Vagina (tissue), 2 donors: Measurements from ENCODE around the gene PDGFC.

Experiments used
- CTCF ChIP-seq, 3 experiments: fragments of 450-650 bp in 2 of 3; fragments of 200-600 bp in 1 of 3; sonication (generic) in 1 of 3; IDR thresholded peaks; one replicate each; pipeline ENCODE4 v1.5.1; 2017 to 2019; ENCODE audit warnings: antibody characterized with exemption in 3 of 3, mild to moderate bottlenecking in 2 of 3, moderate library complexity in 2 of 3
- POLR2A ChIP-seq, 2 donors: fragments of 450-650 bp; IDR thresholded peaks; one replicate each; pipeline ENCODE4 v1.6.1; 2017; ENCODE audit warnings: antibody characterized with exemption in 2 of 2, mild to moderate bottlenecking in 2 of 2, moderate library complexity in 2 of 2
- POLR2AphosphoS5 ChIP-seq, 2 donors: sonication (generic); formaldehyde crosslinking; IDR thresholded peaks; one replicate each; pipeline ENCODE4 v1.9.0; 2017; ENCODE audit warnings: antibody characterized with exemption in 2 of 2, mild to moderate bottlenecking in 2 of 2, low read depth in 1 of 2; ENCODE audit not compliant: insufficient read depth in 1 of 2

GRCh38 chr4:156929386-156930105 lies 42.1 kb downstream of the PDGFC start:
- TF ChIP-seq CTCF (IDR thresholded peaks at IDR 0.05) (no peak), POLR2A (IDR thresholded peaks at IDR 0.05) (no peak), POLR2AphosphoS5 (IDR thresholded peaks at IDR 0.05; ENCODE audit: insufficient read depth in 1 of 2, low read depth in 1 of 2) (no peak)
